Activated T-helper 1 cell treated with anti-CD3 and anti-CD28 coated beads, Interleukin-2, amount 50 U/mL, for 16 hours (primary cell): ENCODE results near the gene FOXE1.

Experiments used
- DNase-seq, 2 donors: peaks; one replicate each; pipeline ENCODE4 v3.0.0-alpha.2; 2020; ENCODE audit warnings: low read depth in 1 of 2, low spot score in 1 of 2

FOXE1 gene

GRCh38 chr9:97864396-97864795 lies 11.4 kb downstream of the FOXE1 start:
- no peak for DNase-seq

GRCh38 chr9:97866300-97866699 lies 13.3 kb downstream of the FOXE1 start:
- DNase-seq = no peak

- DNase-seq = no peak
Observed at GRCh38 chr9:97866848-97867247, 13.8 kb downstream of the FOXE1 start.

DNA sequence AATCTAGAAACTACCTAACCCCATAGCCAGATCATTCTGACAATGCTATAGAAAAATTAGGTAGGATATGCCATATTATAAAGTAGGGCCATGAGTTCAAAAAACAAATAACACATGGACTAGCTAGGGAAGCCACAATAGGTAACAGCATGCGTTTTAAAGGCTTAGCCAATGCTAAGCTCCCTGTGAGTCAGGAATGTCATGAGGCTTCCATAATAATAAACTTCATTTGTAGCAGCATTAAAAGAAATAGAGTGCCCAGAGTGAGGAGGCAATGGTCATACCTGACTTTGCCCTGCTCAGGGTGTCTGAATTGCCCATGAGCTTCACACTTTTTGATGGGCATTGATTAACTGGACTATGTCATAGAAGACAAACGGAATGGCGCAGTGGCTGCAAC lies 15.8 kb downstream of the FOXE1 start:
- no peak for DNase-seq

GRCh38 chr9:97873425-97873824 lies 20.4 kb downstream of the FOXE1 start:
- no peak for DNase-seq

DNA sequence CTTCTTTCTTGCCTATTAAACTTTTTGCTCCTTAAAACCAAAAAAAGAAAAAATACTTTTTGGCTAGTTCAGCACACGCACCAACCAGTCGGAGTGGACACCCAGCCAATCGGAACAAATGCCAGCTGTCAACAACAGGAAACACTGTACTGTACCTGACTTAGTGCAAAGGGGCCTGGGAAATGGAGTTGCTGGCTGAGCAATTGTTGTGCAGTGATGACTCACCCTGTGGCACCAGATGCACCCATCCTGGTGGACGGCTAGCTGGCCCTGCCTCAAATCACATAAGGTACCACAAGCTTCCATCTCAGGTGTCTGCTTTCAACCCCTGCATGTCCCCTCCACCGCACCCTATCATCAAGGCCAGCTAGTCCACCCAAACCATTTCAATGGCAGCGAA lies 20.9 kb downstream of the FOXE1 start:
- DNase-seq = no peak

GRCh38 chr9:97874624-97875023 lies 21.6 kb downstream of the FOXE1 start:
- no peak for DNase-seq

DNA sequence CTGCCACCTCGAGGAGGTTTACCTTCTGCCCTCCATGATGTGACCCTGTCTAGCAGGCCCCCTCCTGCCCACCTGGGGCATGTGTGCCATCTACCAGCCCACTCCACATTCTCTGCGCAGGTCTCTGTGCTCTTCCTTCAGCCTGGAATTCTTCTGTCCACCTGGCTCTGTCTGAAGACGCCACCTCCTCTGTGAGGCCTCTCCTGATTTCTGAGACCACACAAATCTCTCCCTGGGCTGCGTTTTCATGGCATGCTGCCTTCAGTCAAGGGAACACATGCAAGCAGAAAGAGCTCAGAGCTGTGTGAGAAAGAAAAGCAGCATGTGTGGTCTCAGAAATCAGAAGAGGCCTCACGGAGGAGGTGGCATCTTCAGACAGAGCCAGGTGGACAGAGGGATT lies 22.1 kb downstream of the FOXE1 start:
- DNase-seq = no peak

DNA sequence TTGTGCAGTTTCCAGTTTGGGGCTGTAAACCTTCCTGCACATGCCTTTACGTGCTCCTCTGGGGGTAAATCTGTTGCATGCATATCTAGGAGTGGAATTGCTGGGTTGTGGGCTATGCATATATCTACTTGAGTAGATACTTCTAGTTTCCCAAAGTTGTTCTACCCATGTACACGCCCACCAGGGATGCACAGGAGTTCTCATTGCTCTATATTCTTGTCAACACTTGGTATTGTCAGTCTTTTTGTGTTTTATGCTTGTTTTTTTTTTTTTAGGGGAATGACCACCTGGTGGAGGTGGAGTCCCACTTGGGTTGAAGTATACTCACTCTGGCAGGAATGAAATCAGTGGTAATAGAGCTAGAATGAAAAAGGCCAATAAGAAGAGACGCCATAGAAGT lies 23.0 kb downstream of the FOXE1 start:
- no peak for DNase-seq

- no peak for DNase-seq
Observed at GRCh38 chr9:97880336-97880735, 27.3 kb downstream of the FOXE1 start.

- peak; percentile 27 to 50 for DNase-seq
Observed at GRCh38 chr9:97889941-97890887, 37.2 kb downstream of the FOXE1 start.

DNA sequence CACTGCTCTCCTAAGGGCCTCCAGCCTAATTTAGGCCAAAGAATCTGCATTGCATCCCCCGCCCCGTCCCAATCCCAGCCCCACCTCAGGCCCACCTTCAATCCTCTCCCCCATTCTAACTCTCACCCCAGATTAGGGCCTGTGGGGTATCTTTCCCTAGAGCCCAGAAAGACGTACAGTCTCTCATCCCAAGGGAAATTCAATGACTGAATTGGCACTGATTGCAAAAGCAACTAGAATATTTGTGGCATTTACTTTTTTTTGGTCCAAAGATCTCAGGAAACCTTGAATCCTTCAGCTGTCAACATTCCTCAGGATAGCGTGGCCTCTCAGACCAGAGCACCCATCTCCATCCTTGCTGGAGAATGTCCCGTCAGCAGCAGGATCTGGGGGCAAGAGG lies 38.7 kb downstream of the FOXE1 start:
- DNase-seq = no peak

DNA sequence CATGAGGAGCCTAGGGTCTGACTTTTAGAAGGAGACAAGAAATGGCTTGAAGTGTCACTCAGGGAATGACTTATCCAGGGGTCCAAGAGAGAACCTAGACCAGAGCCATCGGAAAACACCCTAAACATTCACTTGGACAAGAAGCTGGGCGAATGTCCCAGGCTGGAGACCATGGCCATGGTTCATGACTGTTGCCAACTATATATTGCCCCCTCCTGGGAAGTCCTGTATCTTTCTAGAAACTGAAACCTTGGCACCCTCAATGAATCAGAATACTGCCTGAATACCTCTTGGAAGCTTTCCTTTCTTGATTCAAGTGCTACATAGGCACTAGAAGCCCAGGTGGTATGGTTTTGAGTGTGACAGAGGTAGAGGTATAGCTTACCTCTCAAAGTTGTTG lies 39.4 kb downstream of the FOXE1 start:
- DNase-seq = no peak

GRCh38 chr9:97895211-97895610 lies 42.2 kb downstream of the FOXE1 start:
- no peak for DNase-seq

DNA sequence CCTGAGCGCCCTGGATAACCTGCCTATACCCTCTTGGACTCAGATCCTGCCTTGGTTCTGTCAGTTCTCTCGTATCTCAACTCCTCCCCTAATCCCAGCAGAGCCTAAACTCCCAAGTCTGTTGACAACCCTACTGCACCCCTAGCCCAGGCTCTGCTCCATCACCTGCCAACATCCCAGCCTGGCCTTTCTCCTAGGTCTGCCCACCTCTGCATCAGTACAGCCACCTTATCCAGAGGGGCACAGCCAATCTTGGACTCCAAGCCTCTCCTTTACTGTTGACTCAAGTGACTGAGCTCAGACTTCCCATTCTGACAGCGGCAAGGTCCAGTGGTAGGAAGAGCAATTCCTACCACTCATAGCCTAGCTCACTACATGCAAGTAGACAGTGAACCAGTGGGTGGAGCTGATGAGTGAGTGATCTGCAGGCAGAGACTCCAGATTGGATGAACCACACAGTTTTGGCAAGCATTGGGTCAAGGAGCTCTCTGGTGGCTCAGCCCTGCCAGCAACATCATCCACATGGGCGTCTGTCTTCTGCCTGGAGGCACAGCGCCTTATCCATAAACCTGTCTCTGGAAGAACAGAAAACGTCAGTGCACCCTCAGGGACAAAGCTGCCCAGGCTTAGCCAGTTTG lies 42.8 kb downstream of the FOXE1 start:
- no peak for DNase-seq

- DNase-seq = no peak
Observed at GRCh38 chr9:97900103-97900737, 47.2 kb downstream of the FOXE1 start.

- no peak for DNase-seq
Observed at GRCh38 chr9:97900738-97901565, 47.9 kb downstream of the FOXE1 start.

DNA sequence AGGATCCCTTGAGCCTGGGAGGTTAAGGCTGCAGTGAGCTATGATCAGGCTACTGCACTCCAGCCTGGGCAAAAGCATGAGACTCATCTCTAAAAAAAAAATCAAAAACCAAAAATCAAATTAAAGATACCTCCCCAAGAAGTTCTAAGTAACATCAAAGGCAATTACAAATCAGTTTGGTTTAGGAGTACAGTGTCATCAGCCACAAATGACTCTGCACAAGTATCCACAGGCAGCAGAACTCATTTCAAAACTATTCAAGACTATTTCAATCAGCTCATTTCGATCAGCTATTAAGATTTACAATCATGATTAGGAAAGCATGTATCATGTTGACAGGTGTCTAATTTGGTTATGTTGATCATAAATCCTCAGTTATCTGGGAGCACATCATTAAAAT lies 50.2 kb downstream of the FOXE1 start:
- no peak for DNase-seq

- DNase-seq = peak; percentile 15 to 29
Observed at GRCh38 chr9:97904725-97905124, 51.7 kb downstream of the FOXE1 start.

DNA sequence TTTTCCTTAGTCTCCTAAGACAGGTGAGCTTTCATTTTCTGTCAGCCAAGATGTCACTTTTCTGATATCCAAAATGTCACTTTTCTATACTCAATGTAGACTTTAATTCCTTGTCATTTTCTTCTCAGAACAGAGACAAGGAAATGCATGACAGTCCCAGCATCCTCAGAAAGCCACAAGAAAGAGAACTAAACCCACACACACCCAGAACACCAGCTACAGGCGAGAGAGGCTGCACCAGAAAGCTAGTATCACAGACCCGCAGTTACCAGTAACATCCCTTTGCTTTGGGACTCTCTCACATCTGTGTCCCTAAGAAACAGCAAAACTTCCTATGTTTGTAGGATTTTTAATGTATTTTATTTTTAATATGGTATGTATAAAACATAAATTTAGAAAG lies 52.2 kb downstream of the FOXE1 start:
- DNase-seq = peak; percentile 14 to 29
